Measurements from ENCODE around the gene ADGRD2. TPM values are rescaled to one million over a fixed set of nuclear protein-coding genes. Genes with fewer than 3 reads are reported as not detected.

The ADGRD2 gene
- total RNA-seq, 4 donors from 2014 or later, result not detected

DNA sequence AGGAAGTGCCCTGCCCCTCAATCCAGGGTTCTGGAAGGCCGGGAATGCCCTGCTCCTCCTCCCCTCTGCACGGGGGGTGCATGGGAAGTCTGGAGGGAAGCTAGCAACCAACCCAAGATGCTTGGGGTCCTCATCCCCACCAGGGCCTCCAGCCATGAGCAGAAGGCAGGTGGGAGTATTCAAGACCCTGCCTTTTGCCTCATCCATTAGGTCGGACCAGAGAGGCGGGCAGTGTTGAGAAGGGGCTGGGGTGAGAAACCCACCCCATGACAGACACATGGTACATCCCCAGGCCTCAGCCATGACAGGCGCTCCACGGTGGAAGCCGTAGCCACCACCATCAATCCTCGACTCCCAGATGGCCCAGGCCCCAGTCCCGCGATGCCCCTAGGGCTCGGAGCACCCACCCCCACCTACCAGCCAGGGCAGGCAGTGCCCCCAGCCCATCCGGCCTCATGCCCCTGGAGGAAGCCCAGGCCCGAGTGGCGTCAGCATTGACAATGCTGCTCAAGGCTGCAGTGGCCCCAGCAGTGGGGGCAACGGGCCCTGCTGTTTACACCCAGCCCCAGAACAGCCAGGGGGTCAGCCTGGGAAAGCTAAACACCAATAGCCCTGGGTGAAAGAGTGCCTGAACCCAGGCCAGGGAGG, 48.4 kb downstream of the ADGRD2 start:
- Histone ChIP-seq H3K27ac (no peak overlapping the region), H3K4me3 (replicated peaks in 1 of 3) (no peak overlapping the region), H3K4me1 (peaks cover 0 to 10% of the 10 kb centered on the region in 2 donors), H3K36me3 (no peaks in the 10 kb centered on the region), H3K27me3 (peaks cover 19% of the 10 kb centered on the region), H3K9me3 (no peaks in the 10 kb centered on the region)
- DNase-seq, result no peak
- intact Hi-C loops (cut with DNase I), result no loop called here
- 55 to 80% methylated on average over 3 to 11 of the region's 15 CpGs for WGBS, 2 donors
- TF ChIP-seq, protein P1, sequence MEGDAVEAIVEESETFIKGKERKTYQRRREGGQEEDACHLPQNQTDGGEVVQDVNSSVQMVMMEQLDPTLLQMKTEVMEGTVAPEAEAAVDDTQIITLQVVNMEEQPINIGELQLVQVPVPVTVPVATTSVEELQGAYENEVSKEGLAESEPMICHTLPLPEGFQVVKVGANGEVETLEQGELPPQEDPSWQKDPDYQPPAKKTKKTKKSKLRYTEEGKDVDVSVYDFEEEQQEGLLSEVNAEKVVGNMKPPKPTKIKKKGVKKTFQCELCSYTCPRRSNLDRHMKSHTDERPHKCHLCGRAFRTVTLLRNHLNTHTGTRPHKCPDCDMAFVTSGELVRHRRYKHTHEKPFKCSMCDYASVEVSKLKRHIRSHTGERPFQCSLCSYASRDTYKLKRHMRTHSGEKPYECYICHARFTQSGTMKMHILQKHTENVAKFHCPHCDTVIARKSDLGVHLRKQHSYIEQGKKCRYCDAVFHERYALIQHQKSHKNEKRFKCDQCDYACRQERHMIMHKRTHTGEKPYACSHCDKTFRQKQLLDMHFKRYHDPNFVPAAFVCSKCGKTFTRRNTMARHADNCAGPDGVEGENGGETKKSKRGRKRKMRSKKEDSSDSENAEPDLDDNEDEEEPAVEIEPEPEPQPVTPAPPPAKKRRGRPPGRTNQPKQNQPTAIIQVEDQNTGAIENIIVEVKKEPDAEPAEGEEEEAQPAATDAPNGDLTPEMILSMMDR (IDR thresholded peaks at IDR 0.05), result no peak
- TF ChIP-seq POLR2A (IDR thresholded peaks at IDR 0.05), result no peak

DNA sequence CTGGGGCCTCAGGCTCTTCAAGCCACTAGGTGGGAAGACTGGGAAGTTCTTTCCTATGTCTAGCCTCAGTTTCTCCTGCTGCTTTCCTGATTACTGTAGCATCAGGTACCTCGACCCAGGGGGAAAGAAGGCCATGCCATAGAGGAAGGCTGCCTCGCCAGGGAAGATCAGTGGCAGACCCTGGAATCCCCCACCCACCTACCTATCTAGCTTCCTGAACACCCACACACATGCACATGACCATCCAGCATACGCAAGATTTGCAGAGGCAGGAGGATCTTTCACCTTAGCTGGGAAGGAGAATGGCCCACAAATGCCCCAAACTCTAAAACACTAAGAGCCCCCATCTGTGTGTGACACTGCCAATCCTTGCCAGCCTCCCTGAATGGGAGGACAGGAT, 49.0 kb downstream of the ADGRD2 start:
- no peaks in the 10 kb centered on the region for H3K9me3 ChIP-seq
- peaks cover 3 to 16% of the 10 kb centered on the region in 2 donors for H3K4me1 ChIP-seq
- no peak for DNase-seq
- TF ChIP-seq, protein P1 (IDR thresholded peaks at IDR 0.05), result no peak
- WGBS, 2 donors, result 83 to 90% methylated on average over 3 of the region's 3 CpGs
- H3K36me3 ChIP-seq, result no peaks in the 10 kb centered on the region
- no peak overlapping the region for H3K4me3 ChIP-seq (replicated peaks in 1 of 3)
- H3K27me3 ChIP-seq, result peaks cover 23% of the 10 kb centered on the region
- intact Hi-C loops (cut with DNase I), result no loop called here
- H3K27ac ChIP-seq, result no peak overlapping the region

DNA sequence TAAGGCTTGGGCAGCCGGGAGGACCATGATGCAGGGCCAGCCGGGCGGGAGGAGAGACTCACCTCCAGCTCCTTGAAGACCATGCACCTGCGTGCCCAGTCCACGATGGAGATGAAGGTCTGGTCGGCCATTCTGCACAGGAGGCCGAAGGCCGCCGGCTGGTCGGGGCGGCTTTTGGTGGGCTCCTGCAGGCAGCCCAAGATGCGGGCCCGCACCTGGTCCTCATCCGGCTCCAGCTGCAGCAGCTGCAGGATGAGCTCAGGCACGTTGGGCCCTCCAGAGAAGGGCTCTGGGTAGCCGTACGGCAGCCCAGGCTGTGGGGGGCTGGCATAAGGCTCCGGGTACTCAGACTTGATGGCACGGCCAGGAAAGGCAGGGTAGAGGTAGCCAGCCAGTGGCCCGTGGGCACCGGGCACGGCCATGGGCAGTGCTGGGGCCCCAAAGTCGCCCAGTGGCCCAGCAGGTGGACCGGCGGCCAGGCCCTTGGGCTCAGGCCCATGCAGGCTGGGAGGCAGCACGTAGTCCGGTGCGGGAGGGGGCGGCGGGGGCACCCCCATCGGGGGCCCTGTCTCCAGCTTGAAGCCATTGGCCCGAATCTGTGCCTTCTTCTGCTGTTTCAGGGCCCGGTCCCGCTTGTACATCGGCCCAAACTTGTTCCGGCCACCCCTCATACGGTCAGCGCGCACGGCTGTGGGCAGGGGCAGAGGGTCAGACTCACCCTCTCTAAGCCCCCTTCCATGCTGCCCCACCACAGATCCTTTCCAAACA, 50.0 kb downstream of the ADGRD2 start:
- Histone ChIP-seq H3K27me3 (peaks cover 28% of the 10 kb centered on the region), H3K27ac (no peak overlapping the region), H3K9me3 (no peaks in the 10 kb centered on the region), H3K36me3 (no peaks in the 10 kb centered on the region), H3K4me3 (replicated peaks in 1 of 3) (no peak overlapping the region), H3K4me1 (peaks cover 5 to 21% of the 10 kb centered on the region in 2 donors)
- TF ChIP-seq, protein P1 (IDR thresholded peaks at IDR 0.05), result no peak
- TF ChIP-seq POLR2A (IDR thresholded peaks at IDR 0.05), result no peak
- intact Hi-C loops (cut with DNase I), result no loop called here
- 89 to 96% methylated on average over 21 to 25 of the region's 40 CpGs for WGBS, 2 donors
- DNase-seq, result no peak

DNA sequence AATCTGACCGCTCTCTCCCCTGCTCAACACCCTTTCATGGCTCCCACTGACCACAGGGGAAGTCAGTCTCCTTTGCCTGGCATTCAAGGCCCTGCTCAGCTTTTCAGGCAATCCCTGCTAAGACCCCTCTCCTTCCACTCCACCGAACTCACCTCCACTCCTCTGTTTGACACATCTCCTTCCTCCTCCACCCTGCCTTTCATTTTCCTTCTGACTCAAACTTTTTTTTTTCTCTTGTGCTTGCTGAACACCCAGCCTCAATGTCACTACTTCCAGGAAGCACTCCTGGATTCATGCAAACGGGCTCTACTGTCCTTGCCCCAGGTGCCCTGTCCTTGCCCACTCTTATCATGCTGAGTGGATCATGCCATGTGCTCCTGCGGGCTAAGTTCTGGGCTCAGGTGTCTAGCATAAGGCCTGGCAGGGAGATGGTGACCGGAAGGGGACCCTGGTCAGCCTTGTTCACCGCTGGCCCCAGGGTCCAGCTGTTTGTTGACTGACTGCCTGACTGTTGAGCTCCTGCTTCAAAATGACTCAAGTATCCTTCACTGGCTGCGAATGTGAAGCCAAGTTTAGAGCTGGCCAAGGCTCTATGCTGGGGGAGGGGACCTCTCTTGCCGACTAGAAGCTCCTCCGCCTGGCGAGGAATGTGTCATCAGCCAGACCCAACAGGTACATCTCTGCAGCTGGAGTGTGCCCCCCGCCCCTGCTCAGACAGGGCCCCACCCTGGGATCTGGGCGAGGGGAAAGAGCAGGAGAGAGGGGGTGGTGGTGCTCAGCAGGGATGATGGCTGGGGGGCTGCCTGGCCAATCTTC, 50.8 kb downstream of the ADGRD2 start:
- Histone ChIP-seq H3K27me3 (peaks cover 32% of the 10 kb centered on the region), H3K36me3 (no peaks in the 10 kb centered on the region), H3K9me3 (no peaks in the 10 kb centered on the region), H3K4me3 (replicated peaks in 1 of 3) (no peak overlapping the region), H3K4me1 (peaks cover 5 to 21% of the 10 kb centered on the region in 2 donors), H3K27ac (no peak overlapping the region)
- no peak for DNase-seq
- TF ChIP-seq, protein P1 (IDR thresholded peaks at IDR 0.05), result no peak
- no peak for TF ChIP-seq POLR2A (IDR thresholded peaks at IDR 0.05)
- intact Hi-C loops (cut with DNase I), result no loop called here
- WGBS, 2 donors, result 55 to 72% methylated on average over 4 to 11 of the region's 12 CpGs

Measured in thyroid gland (tissue), 4 donors.